H9 (cell line): Measurements from ENCODE around the gene MEGF8. TPM values are rescaled to one million over a fixed set of nuclear protein-coding genes. Genes with fewer than 3 reads are reported as not detected.

ENCODE experiments used
- DNase-seq: peaks from one replicate; pipeline ENCODE4 v3.0.0-alpha.2; 2017
- H2AFZ ChIP-seq: one replicate; pipeline ENCODE4 v1.6.1; 2013; ENCODE audit warnings: mild to moderate bottlenecking, low read length, control low read depth, moderate library complexity
- H2AK5ac ChIP-seq: 2 replicates; pipeline ENCODE4 v1.6.1; 2013; ENCODE audit warnings: low read length, control low read depth, mixed read lengths; ENCODE audit not compliant: insufficient read length
- H2BK120ac ChIP-seq: one replicate; pipeline ENCODE4 v1.6.1; 2013; ENCODE audit warnings: low read depth, mild to moderate bottlenecking, low read length, control low read depth, inconsistent platforms; ENCODE audit not compliant: poor library complexity, severe bottlenecking
- H2BK12ac ChIP-seq: 2 replicates; pipeline ENCODE4 v1.6.1; 2013; ENCODE audit warnings: low read length, control low read depth, mixed read lengths, low read depth; ENCODE audit not compliant: insufficient read length
- H2BK15ac ChIP-seq: 2 replicates; pipeline ENCODE4 v1.6.1; 2013; ENCODE audit warnings: low read depth, low read length, control low read depth
- H2BK20ac ChIP-seq: one replicate; pipeline ENCODE4 v1.6.1; 2013; ENCODE audit warnings: low read depth, mild to moderate bottlenecking, low read length, control low read depth, inconsistent platforms; ENCODE audit not compliant: poor library complexity, severe bottlenecking
- H2BK5ac ChIP-seq: 2 replicates; pipeline ENCODE4 v1.6.1; 2013; ENCODE audit warnings: low read length, control low read depth, mixed read lengths; ENCODE audit not compliant: insufficient read length
- H3K14ac ChIP-seq: 2 replicates; pipeline ENCODE4 v1.6.1; 2013; ENCODE audit warnings: low read length, control low read depth; ENCODE audit not compliant: insufficient read depth
- H3K18ac ChIP-seq: 2 replicates; pipeline ENCODE4 v1.6.1; 2013; ENCODE audit warnings: low read depth, mild to moderate bottlenecking, mixed read lengths, low read length, control low read depth; ENCODE audit not compliant: insufficient read length
- H3K23ac ChIP-seq: 2 replicates; pipeline ENCODE4 v1.6.1; 2013; ENCODE audit warnings: low read length, control low read depth, mixed read lengths, low read depth; ENCODE audit not compliant: insufficient read length
- H3K23me2 ChIP-seq: 2 replicates; pipeline ENCODE4 v1.6.1; 2013; ENCODE audit warnings: low read depth, mild to moderate bottlenecking, mixed read lengths, low read length, control low read depth; ENCODE audit not compliant: insufficient read length, poor library complexity, severe bottlenecking
- H3K27ac ChIP-seq: 2 replicates; pipeline ENCODE4 v1.5.1; 2013; ENCODE audit warnings: low read length, control low read depth, mixed read lengths, low read depth; ENCODE audit not compliant: insufficient read length
- H3K27me3 ChIP-seq: 2 replicates; pipeline ENCODE4 v1.6.1; 2013; ENCODE audit warnings: low read length, control low read depth, inconsistent platforms; ENCODE audit not compliant: insufficient read depth
- H3K4ac ChIP-seq: 2 replicates; pipeline ENCODE4 v1.6.1; 2013; ENCODE audit warnings: low read depth, mild to moderate bottlenecking, control low read depth, inconsistent platforms, low read length, moderate library complexity
- H3K4me1 ChIP-seq: 2 replicates; pipeline ENCODE4 v1.6.1; 2013; ENCODE audit warnings: low read length, control low read depth, inconsistent platforms; ENCODE audit not compliant: insufficient read depth
- H3K4me2 ChIP-seq: 2 replicates; pipeline ENCODE4 v1.6.1; 2013; ENCODE audit warnings: low read length, control low read depth, mixed read lengths; ENCODE audit not compliant: insufficient read length, insufficient read depth
- H3K56ac ChIP-seq: 2 replicates; pipeline ENCODE4 v1.6.1; 2013; ENCODE audit warnings: low read depth, mild to moderate bottlenecking, mixed read lengths, low read length, control low read depth; ENCODE audit not compliant: insufficient read length
- H3K79me1 ChIP-seq: 2 replicates; pipeline ENCODE4 v1.6.1; 2013; ENCODE audit warnings: low read depth, mild to moderate bottlenecking, moderate library complexity, low read length, control low read depth, inconsistent platforms; ENCODE audit not compliant: insufficient read depth, poor library complexity, severe bottlenecking
- H3K79me2 ChIP-seq: 2 replicates; pipeline ENCODE4 v1.6.1; 2013; ENCODE audit warnings: low read length, control low read depth, inconsistent platforms; ENCODE audit not compliant: insufficient read depth
- H3K9ac ChIP-seq: 2 replicates; pipeline ENCODE4 v1.6.1; 2013; ENCODE audit warnings: low read length, control low read depth, mixed read lengths; ENCODE audit not compliant: insufficient read length; ENCODE audit errors: extremely low read depth
- H3K9me3 ChIP-seq: one replicate; pipeline ENCODE4 v1.6.1; 2013; ENCODE audit warnings: low read depth, low read length, inconsistent platforms; ENCODE audit not compliant: control insufficient read depth
- H3T11ph ChIP-seq: one replicate; pipeline ENCODE4 v1.6.1; 2013; ENCODE audit warnings: mild to moderate bottlenecking, low read length, control low read depth, inconsistent platforms
- H4K20me1 ChIP-seq: one replicate; pipeline ENCODE4 v1.6.1; 2013; ENCODE audit not compliant: control insufficient read depth, insufficient read length, insufficient read depth
- H4K5ac ChIP-seq: 2 replicates; pipeline ENCODE4 v1.6.1; 2013; ENCODE audit warnings: low read depth, mild to moderate bottlenecking, mixed read lengths, low read length, control low read depth; ENCODE audit not compliant: insufficient read length
- H4K8ac ChIP-seq: replicated peaks from 2 replicates; pipeline ENCODE4 v1.6.1; 2013; ENCODE audit warnings: low read length, control low read depth, mixed read lengths, low read depth; ENCODE audit not compliant: insufficient read length
- H4K91ac ChIP-seq: 2 replicates; pipeline ENCODE4 v1.6.1; 2013; ENCODE audit warnings: low read depth, mild to moderate bottlenecking, moderate library complexity, mixed read lengths, low read length, control low read depth; ENCODE audit not compliant: insufficient read length
- H3K27ac Mint-ChIP-seq, 3 experiments: 2 replicates in 2 of 3; 3 replicates in 1 of 3; pipeline ENCODE4 v1.8.0; 2020 to 2021; ENCODE audit warnings: mixed read lengths in 3 of 3, mild to moderate bottlenecking in 1 of 3, moderate library complexity in 1 of 3
- H3K27me3 Mint-ChIP-seq: 2 replicates; pipeline ENCODE4 v1.8.0; 2021; ENCODE audit warnings: low read depth, mild to moderate bottlenecking, moderate library complexity, mixed read lengths
- H3K36me3 Mint-ChIP-seq, 3 experiments: 2 replicates in 2 of 3; 3 replicates in 1 of 3; pipeline ENCODE4 v1.8.0; 2020 to 2021; ENCODE audit warnings: low read depth in 3 of 3, mixed read lengths in 3 of 3; ENCODE audit not compliant: insufficient read depth in 1 of 3
- H3K4me1 Mint-ChIP-seq, 2 experiments: 2 replicates each; pipeline ENCODE4 v1.8.0; 2020; ENCODE audit warnings: mixed read lengths in 2 of 2
- H3K4me3 Mint-ChIP-seq, 2 experiments: 2 replicates in 1 of 2; 3 replicates in 1 of 2; pipeline ENCODE4 v1.8.0; 2020 to 2021; ENCODE audit warnings: mild to moderate bottlenecking in 2 of 2, mixed read lengths in 2 of 2, moderate library complexity in 1 of 2
- H3K9me3 Mint-ChIP-seq, 2 experiments: 2 replicates in 1 of 2; 3 replicates in 1 of 2; pipeline ENCODE4 v1.8.0; 2020; ENCODE audit warnings: mild to moderate bottlenecking in 2 of 2, mixed read lengths in 2 of 2, moderate library complexity in 1 of 2
- WGBS: extraction: QIAGEN DNeasy Blood & Tissue Kit; methylation state at CpG from one replicate; pipeline ENCODE4 v1.1.7; 2013; ENCODE audit warnings: missing lambda C conversion rate, low lambda C conversion rate, mixed read lengths; ENCODE audit not compliant: insufficient read length; ENCODE audit errors: extremely low coverage; 5-methylcytosine and 5-hydroxymethylcytosine counted together
- total RNA-seq: library from RNA; stranded (reverse); gene quantifications from 2 replicates; pipeline ENCODE4 v1.2.1, GENCODE V29; 2021
- TF ChIP-seq, protein P1 (sequence below): fragments of 200-600 bp; sonication (generic); conservative IDR thresholded peaks from 3 replicates; pipeline ENCODE4 v1.8.0; 2021; ENCODE audit warnings: antibody characterized with exemption, mild to moderate bottlenecking

The MEGF8 gene
- total RNA-seq, 1 experiment from 2014 or later, result 28.4 TPM

- Histone ChIP-seq H2AK5ac (no peak overlapping the region), H3K4me1 (no peaks in the 10 kb centered on the region), H2BK12ac (no peak overlapping the region), H3K4me2 (no peak overlapping the region), H2BK20ac (no peak overlapping the region), H2BK120ac (no peak overlapping the region), H3K18ac (no peak overlapping the region), H2BK15ac (no peak overlapping the region), H4K91ac (no peak overlapping the region), H2BK5ac (no peak overlapping the region), H4K8ac (no peak overlapping the region), H3K23ac (no peak overlapping the region), H3K56ac (no peak overlapping the region), H3K9me3 (no peaks in the 10 kb centered on the region), H2AFZ (no peak overlapping the region), H3K27ac (no peak overlapping the region), H3T11ph (no peak overlapping the region), H3K23me2 (no peaks in the 10 kb centered on the region), H3K79me1 (peaks cover 6% of the 10 kb centered on the region), H3K4ac (no peak overlapping the region), H3K27me3 (no peaks in the 10 kb centered on the region), H3K9ac (no peak overlapping the region), H4K5ac (no peak overlapping the region), H4K20me1 (no peaks in the 10 kb centered on the region), H3K14ac (no peak overlapping the region), H3K79me2 (peaks cover 5% of the 10 kb centered on the region; the same call in 1 of the 2 replicates)
- no peak overlapping the region for H3K27ac Mint-ChIP-seq
- no peak for DNase-seq
- no peak overlapping the region for H3K4me3 Mint-ChIP-seq
- no CpG with 5 or more reads among the region's 6 CpGs for WGBS
- TF ChIP-seq, protein P1, sequence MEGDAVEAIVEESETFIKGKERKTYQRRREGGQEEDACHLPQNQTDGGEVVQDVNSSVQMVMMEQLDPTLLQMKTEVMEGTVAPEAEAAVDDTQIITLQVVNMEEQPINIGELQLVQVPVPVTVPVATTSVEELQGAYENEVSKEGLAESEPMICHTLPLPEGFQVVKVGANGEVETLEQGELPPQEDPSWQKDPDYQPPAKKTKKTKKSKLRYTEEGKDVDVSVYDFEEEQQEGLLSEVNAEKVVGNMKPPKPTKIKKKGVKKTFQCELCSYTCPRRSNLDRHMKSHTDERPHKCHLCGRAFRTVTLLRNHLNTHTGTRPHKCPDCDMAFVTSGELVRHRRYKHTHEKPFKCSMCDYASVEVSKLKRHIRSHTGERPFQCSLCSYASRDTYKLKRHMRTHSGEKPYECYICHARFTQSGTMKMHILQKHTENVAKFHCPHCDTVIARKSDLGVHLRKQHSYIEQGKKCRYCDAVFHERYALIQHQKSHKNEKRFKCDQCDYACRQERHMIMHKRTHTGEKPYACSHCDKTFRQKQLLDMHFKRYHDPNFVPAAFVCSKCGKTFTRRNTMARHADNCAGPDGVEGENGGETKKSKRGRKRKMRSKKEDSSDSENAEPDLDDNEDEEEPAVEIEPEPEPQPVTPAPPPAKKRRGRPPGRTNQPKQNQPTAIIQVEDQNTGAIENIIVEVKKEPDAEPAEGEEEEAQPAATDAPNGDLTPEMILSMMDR, result no peak
- no peaks in the 10 kb centered on the region; a peak in 1 of 7 replicates for H3K36me3 Mint-ChIP-seq
- H3K4me1 Mint-ChIP-seq, result peaks cover 16 to 20% of the 10 kb centered on the region in 2 experiments
- H3K9me3 Mint-ChIP-seq, result no peaks in the 10 kb centered on the region
- peaks cover 2% of the 10 kb centered on the region; the same call in 1 of the 2 replicates for H3K27me3 Mint-ChIP-seq
Observed at GRCh38 chr19:42332059-42332458, 6.6 kb downstream of the MEGF8 start.
